ENCODE results near the gene L3MBTL4.
"Not testable (repeated sequence)": the region's sequence is repeated elsewhere in the genome, so short reads cannot be mapped to it uniquely, and the experiment has no call there.

Gene L3MBTL4

GRCh38 chr18:6248017-6248416, 166.7 kb downstream of the L3MBTL4 start:
- DNase-seq = no peak

DNA sequence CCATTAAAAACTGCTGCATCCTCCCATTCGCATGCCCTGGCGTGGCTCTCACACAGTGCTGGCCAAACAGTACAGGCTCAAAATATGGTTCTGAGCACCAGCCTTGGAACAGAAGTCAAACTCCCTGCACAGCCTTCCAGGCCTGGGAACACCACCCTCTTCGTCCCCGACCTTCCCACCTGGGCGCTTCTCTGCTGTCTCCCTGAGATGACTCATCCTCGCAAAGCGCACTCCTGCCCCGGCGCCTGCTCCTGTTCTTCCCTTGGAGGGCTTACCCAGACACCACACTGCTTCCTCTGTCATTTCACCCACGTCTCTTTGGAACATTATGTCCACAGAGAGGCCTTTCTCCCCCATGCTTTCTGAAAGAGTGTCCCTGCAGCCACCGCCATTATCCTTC, 172.7 kb downstream of the L3MBTL4 start:
- no peak for DNase-seq

DNA sequence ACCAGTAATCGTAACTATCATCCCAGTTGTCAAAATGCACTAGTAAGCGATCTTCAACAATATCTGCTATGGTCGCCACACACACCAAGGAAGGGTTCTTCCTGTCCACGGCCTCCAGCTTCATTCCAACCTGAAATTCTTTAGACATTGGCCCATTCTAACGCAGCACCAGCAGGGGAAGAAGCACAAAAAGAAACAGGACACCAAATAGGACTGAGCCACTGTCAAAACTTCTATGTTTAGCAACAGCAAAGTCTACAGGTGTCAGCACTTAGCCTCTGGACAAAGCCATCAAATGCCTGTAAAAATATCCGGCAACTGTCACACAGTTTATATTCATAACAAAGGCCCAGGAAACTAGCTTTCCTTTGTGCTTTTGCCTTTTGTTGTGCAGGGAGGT, 175.0 kb downstream of the L3MBTL4 start:
- no peak for DNase-seq

- no peak for DNase-seq
These were observed 178.5 kb downstream of the L3MBTL4 start for GRCh38 chr18:6236258-6236657.

DNA sequence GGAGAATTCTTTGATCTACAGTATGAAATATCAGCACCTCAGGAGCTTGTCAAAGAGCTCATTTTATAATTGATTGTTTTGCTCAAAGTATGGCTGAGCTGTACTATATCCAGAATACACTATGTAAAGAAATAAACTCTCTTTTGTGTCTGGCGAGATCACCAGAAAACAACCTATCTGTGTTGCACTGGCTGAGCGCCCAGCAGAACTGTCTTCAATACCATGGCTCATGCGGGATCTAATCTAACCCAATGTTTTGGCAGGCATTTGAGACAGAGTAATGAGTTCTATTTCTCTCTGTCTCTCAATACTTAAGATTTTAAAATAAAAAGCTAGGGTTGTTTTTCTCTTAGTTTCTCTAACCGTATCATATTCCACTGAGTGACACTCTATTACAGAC, 192.4 kb downstream of the L3MBTL4 start:
- DNase-seq = no peak

- DNase-seq = no peak
These were observed 193.1 kb downstream of the L3MBTL4 start for GRCh38 chr18:6221602-6222014.

GRCh38 chr18:6220129-6220528, 194.6 kb downstream of the L3MBTL4 start:
- DNase-seq = no peak

- DNase-seq = peak; percentile 45
These were observed 195.5 kb downstream of the L3MBTL4 start for GRCh38 chr18:6219116-6219717.

GRCh38 chr18:6215888-6216287, 198.8 kb downstream of the L3MBTL4 start:
- no peak for DNase-seq

DNA sequence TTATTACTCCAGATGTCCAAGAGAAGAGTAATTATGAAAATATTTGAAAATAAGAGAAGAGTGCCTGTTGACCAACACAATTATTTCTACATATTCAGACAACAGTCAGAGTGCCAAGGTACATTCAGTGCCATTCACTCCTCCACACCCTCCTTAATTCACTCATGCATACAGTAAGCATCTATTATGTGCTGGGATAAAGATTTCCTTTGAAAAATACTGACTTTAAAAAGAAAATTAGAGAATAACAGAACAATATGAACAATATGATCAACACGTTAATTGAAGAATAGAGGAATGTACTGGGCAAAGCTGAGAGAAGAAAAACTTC, 203.6 kb downstream of the L3MBTL4 start:
- no peak for DNase-seq

GRCh38 chr18:6210349-6211173, 204.2 kb downstream of the L3MBTL4 start:
- no peak for DNase-seq

GRCh38 chr18:6207941-6208340, 206.8 kb downstream of the L3MBTL4 start:
- DNase-seq = no peak

DNA sequence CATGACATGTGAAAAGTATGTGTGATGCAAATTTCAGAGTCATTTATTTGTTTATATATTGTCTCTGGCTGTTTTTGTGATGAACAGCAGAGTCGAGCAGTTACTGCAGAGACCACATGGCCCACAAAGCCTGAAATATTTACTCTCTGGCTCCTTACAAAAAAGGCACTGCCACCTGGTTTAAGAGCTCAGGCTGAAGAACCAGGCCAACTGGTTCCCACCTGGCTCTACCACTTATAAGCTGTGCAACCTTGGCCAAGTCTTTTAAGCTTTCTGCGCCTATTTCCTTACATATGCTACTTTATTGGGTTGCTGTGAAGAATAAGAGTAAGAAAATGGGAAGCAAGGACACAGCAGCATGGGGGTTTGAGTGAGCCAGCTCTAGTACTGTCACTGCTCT, 207.6 kb downstream of the L3MBTL4 start:
- no peak for DNase-seq

DNA sequence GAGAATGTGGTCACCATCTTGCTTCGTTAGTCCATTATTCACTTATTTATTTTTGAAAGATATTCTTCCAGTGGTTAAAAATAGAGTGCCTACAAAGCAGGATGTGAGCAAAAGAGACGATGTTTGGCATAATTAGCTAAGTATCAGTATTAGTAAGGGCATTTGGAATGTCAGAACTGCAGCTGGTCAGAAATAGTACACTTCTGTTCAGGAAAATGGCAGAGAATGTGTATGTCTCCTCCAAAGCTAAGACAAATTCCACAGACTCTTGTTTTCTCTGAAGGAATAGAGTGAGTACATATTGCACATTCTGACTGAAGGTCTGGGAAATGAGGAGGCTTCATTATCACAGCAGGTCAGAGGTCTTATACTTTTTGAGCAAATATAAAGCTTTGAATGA, 209.0 kb downstream of the L3MBTL4 start:
- DNase-seq = no peak

- no peak for DNase-seq
These were observed 210.2 kb downstream of the L3MBTL4 start for GRCh38 chr18:6204476-6204875.

GRCh38 chr18:6203791-6204190, 210.9 kb downstream of the L3MBTL4 start:
- DNase-seq = no peak

- no peak for DNase-seq
These were observed 211.8 kb downstream of the L3MBTL4 start for GRCh38 chr18:6202861-6203260.

DNA sequence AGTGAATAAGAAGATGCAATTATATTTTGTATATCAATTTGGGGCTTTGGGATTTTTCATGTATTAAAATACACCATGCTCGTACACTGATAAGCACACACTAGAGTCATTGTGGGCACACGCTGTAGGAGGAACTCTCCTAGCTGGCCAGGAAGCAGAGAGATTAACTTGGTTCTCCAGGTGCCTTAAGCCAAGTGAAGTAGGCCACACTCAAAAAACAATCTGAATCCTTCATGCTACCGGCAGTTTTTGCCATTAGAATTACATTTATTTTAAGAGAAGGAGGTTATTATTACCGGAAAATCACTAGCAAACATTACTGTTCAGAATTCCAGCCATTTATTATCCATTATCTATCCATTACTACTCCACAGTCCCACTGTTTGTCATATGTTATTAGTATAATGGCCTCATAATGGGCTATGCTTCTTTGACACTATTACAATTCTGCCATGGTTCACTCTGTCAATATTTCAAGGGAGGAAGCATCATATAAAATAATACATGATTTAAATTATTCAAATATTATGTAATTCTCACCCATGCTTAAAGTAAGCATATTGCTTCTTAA, 214.4 kb downstream of the L3MBTL4 start:
- DNase-seq = no peak

DNA sequence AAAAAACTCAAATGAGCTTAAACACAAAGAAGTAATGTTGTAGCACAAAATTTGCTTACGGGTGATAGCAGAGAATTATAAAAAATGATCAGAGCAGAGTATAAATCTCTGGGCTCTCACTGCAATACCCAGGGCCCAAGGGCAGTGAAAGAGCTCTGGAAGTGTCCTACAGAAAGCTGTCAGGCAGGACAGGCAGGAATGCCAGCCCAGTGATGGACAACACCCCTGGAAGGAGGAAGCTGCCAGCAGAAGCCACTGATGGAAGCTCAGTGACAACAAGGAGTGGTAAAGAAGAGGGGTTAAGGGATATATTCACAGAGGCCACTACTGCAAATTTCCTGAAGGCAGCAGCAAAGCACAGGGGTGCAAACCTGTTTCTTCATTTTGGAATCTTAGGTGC, 214.9 kb downstream of the L3MBTL4 start:
- no peak for DNase-seq

DNA sequence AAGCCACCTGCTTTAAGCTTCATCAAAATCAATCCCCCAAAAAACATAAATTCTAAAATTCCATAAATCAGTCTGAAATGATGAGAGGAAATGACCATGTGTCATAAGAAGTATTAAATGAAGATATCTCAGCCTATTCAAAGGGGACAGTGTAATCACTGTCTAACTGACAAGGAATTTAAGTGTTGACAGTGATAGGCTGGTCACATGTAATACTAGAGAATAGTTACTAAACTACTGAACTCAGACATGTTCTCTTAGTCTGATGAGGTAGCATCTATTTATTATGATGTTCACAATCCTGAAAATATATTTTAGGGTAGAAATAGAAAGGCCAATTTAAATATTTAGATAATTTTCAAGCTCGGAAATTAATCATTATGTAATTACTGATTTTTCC, 216.1 kb downstream of the L3MBTL4 start:
- no peak for DNase-seq

DNA sequence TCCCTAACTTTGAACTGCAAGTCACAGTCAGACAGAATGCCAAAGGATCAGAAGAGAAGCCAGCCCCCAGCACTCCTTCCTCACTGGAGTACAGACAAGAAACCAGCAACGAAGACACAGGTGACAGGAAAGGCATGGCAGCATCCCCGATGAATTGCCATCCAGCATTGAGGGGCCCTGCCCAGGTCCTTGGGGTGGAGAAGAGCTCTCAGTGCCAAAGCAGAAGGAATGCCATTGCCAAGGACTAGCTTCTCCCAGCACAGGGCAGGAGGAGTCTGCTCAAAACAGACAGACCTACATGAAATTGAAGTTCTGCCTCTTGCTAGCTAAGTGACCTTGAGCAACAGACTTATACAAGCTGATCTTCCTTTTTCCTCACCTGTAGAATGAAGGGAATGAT, 220.1 kb downstream of the L3MBTL4 start:
- no peak for DNase-seq

DNA sequence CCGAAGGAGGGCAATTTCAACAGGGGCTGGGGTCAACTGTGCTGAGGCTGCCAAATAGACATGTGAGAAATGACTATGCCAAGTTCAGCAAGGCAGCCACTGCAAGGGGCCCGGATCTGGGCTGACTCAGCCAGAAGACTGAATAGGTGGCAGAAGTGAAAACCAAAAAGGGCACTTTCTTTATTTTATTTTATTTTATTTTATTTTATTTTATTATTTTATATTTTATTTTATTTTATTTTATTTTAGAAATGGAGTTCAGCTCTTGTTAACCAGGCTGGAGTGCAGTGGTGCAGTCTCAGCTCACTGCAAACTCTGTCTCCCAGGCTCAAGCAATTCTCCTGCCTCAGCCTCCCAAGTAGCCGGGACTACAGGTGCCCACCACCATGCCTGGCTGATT, 228.9 kb downstream of the L3MBTL4 start:
- DNase-seq = not testable (repeated sequence)

GRCh38 chr18:6174983-6175745, 239.5 kb downstream of the L3MBTL4 start:
- no peak for DNase-seq

GRCh38 chr18:6170604-6171003, 244.1 kb downstream of the L3MBTL4 start:
- no peak for DNase-seq

All from NCI-H146 (cell line).